HepG2 (cell line): Measurements from ENCODE around the gene IL22RA1. TPM values are rescaled to one million over a fixed set of nuclear protein-coding genes. Genes with fewer than 3 reads are reported as not detected.

Experiments
- FOXC1 ChIP-seq: sonication (generic); formaldehyde crosslinking; IDR thresholded peaks from 2 replicates; pipeline ENCODE4 v1.8.0; 2022; ENCODE audit warnings: mild to moderate bottlenecking, missing genetic modification reagents, borderline replicate concordance
- HDAC1 ChIP-seq: sonication (generic); formaldehyde crosslinking; IDR thresholded peaks from 2 replicates; pipeline ENCODE4 v1.5.1; 2020; ENCODE audit warnings: mild to moderate bottlenecking, missing genetic modification reagents
- HES4 ChIP-seq: sonication (generic); formaldehyde crosslinking; IDR thresholded peaks from 2 replicates; pipeline ENCODE4 v1.9.0; 2021; ENCODE audit warnings: mild to moderate bottlenecking, missing genetic modification reagents, borderline replicate concordance
- MED8 ChIP-seq: sonication (generic); formaldehyde crosslinking; IDR thresholded peaks from 2 replicates; pipeline ENCODE4 v1.8.1; 2023; ENCODE audit warnings: mild to moderate bottlenecking, missing genetic modification reagents; ENCODE audit not compliant: insufficient replicate concordance
- PAWR ChIP-seq: sonication (generic); formaldehyde crosslinking; IDR thresholded peaks from 2 replicates; pipeline ENCODE4 v1.4.0; 2020; ENCODE audit warnings: missing genetic modification reagents, mild to moderate bottlenecking, borderline replicate concordance
- RELA ChIP-seq: sonication (generic); formaldehyde crosslinking; IDR thresholded peaks from 2 replicates; pipeline ENCODE4 v1.4.0; 2020; ENCODE audit warnings: missing genetic modification reagents
- SPEN ChIP-seq: sonication (generic); formaldehyde crosslinking; IDR thresholded peaks from 2 replicates; pipeline ENCODE4 v1.5.1; 2020; ENCODE audit warnings: low read depth, mild to moderate bottlenecking, missing genetic modification reagents
- ZNF333 ChIP-seq: sonication (generic); formaldehyde crosslinking; IDR thresholded peaks from 2 replicates; pipeline ENCODE4 v1.4.0; 2020; ENCODE audit warnings: mild to moderate bottlenecking, missing genetic modification reagents, borderline replicate concordance
- ZNF558 ChIP-seq: sonication (generic); formaldehyde crosslinking; IDR thresholded peaks from 2 replicates; pipeline ENCODE4 v1.9.0; 2022; ENCODE audit warnings: mild to moderate bottlenecking, missing genetic modification reagents, borderline replicate concordance
- ZNF562 ChIP-seq: sonication (generic); formaldehyde crosslinking; IDR thresholded peaks from 2 replicates; pipeline ENCODE4 v1.8.0; 2022; ENCODE audit warnings: missing genetic modification reagents, borderline replicate concordance
- polyA plus RNA-seq, 8 experiments: library from polyadenylated mRNA; depleted of rRNA in 3 of 8; stranded (reverse) in 7 of 8; unstranded in 1 of 8; fragments of >200 nt; fragmentation: Illumina TruSeq in 4 of 8; extraction: Trizol in 4 of 8; gene quantifications; 2 replicates each; pipeline versions ENCODE4 v1.2.1 to v1.2.3, GENCODE V29; 2011 to 2016; ENCODE audit warnings: low read depth in 4 of 8, missing spikeins in 1 of 8, mixed read lengths in 1 of 8; ENCODE audit not compliant: insufficient read depth in 1 of 8
- total RNA-seq, 5 experiments: library from RNA; depleted of rRNA; stranded (reverse); fragments of >200 nt; fragmentation: Illumina TruSeq; extraction: Trizol; gene quantifications; 2 replicates each; pipeline ENCODE4 v1.2.3, GENCODE V29; 2016; ENCODE audit warnings: low read depth in 1 of 5
- TF ChIP-seq, protein P1 (sequence below): sonication (generic); formaldehyde crosslinking; conservative IDR thresholded peaks from 2 replicates; pipeline ENCODE4 v1.8.0; 2022; ENCODE audit warnings: mild to moderate bottlenecking, moderate library complexity, missing genetic modification reagents
- TF ChIP-seq, protein P2 (sequence below): sonication (generic); formaldehyde crosslinking; IDR thresholded peaks from 2 replicates; pipeline ENCODE4 v1.5.0; 2020; ENCODE audit warnings: mild to moderate bottlenecking, missing genetic modification reagents
- TF ChIP-seq, protein P3 (sequence below): IDR thresholded peaks from 2 replicates; pipeline ENCODE4 v1.6.1; 2016
- TF ChIP-seq, protein P4 (sequence below): sonication (generic); formaldehyde crosslinking; IDR thresholded peaks from 2 replicates; pipeline ENCODE4 v1.5.0; 2020; ENCODE audit warnings: mild to moderate bottlenecking, missing genetic modification reagents, borderline replicate concordance
- TF ChIP-seq, protein P5 (sequence below): sonication (generic); formaldehyde crosslinking; IDR thresholded peaks from 2 replicates; pipeline ENCODE4 v1.4.0; 2020; ENCODE audit warnings: missing genetic modification reagents, borderline replicate concordance

Gene IL22RA1
- total and polyA plus RNA-seq, 2 of the 13 experiments (the other 11 are each of a cell fraction or from before 2014, with no cell fraction given), result 4.4 to 10.2 TPM

DNA sequence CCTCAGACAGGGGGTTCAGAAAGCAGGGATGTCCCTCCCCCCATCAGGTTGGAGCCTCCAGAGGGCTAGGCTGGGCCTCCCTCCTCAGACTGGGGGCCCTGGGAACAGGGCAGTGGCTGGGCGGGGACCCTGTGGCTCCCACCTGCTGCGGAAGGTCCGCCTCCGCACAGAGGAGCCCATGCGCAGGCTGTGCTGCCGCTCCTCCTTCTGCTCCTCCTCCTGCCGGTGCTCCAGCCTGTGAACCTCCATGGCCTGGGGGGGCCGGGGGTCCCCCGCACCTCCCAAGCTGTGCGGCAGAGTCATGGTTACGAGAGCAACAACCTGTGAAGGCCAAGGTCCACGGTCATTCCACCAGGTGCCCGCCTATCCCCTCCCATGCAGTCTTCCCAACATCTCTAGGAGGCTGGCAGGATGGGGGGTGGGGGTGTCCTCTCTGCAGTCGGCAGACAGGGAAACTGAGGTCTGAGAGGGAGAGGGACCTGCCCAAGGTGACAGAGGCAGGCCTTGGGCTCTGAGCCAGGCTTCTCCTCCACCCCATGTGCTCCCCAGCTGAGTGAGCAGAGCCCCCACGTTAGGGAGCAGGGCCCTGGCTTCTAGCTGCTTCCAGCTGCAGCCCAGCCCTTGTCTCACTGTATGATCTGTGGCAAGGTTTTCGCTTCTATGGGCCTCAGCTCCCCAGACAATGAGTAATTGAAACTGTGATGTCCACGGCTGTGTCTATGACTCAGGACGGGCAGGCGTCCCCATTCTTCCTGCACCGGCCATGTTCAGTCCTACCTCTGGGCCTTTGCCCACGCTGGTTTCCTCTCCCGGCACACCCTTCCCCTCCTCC lies 34.4 kb downstream of the IL22RA1 start (continued):
- TF ChIP-seq, protein P1, sequence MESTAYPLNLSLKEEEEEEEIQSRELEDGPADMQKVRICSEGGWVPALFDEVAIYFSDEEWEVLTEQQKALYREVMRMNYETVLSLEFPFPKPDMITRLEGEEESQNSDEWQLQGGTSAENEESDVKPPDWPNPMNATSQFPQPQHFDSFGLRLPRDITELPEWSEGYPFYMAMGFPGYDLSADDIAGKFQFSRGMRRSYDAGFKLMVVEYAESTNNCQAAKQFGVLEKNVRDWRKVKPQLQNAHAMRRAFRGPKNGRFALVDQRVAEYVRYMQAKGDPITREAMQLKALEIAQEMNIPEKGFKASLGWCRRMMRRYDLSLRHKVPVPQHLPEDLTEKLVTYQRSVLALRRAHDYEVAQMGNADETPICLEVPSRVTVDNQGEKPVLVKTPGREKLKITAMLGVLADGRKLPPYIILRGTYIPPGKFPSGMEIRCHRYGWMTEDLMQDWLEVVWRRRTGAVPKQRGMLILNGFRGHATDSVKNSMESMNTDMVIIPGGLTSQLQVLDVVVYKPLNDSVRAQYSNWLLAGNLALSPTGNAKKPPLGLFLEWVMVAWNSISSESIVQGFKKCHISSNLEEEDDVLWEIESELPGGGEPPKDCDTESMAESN (CRISPR knock-in tag), result peak; percentile 77
- TF ChIP-seq RELA (CRISPR knock-in tag) (peak; percentile 71; the same call in 1 of the 2 replicates), FOXC1 (CRISPR knock-in tag) (peak; percentile 17; the same call in 1 of the 2 replicates), SPEN (CRISPR knock-in tag) (peak; percentile 70; the same call in 1 of the 2 replicates), HES4 (no peak), HDAC1 (CRISPR knock-in tag) (peak; percentile 42; the same call in 1 of the 2 replicates), ZNF333 (CRISPR knock-in tag) (no peak), MED8 (CRISPR knock-in tag) (no peak), PAWR (CRISPR knock-in tag) (no peak), ZNF558 (CRISPR knock-in tag) (peak; percentile 85; the same call in 1 of the 2 replicates), ZNF562 (CRISPR knock-in tag) (no peak)
- TF ChIP-seq, protein P2, sequence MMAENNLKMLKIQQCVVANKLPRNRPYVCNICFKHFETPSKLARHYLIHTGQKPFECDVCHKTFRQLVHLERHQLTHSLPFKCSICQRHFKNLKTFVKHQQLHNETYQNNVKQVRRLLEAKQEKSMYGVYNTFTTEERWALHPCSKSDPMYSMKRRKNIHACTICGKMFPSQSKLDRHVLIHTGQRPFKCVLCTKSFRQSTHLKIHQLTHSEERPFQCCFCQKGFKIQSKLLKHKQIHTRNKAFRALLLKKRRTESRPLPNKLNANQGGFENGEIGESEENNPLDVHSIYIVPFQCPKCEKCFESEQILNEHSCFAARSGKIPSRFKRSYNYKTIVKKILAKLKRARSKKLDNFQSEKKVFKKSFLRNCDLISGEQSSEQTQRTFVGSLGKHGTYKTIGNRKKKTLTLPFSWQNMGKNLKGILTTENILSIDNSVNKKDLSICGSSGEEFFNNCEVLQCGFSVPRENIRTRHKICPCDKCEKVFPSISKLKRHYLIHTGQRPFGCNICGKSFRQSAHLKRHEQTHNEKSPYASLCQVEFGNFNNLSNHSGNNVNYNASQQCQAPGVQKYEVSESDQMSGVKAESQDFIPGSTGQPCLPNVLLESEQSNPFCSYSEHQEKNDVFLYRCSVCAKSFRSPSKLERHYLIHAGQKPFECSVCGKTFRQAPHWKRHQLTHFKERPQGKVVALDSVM (CRISPR knock-in tag), result peak; percentile 75
- TF ChIP-seq, protein P3, sequence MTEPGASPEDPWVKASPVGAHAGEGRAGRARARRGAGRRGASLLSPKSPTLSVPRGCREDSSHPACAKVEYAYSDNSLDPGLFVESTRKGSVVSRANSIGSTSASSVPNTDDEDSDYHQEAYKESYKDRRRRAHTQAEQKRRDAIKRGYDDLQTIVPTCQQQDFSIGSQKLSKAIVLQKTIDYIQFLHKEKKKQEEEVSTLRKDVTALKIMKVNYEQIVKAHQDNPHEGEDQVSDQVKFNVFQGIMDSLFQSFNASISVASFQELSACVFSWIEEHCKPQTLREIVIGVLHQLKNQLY (CRISPR knock-in tag), result 0 out of 2 replicates have a peak, but pooled peaks have one; percentile 34
- TF ChIP-seq, protein P4, sequence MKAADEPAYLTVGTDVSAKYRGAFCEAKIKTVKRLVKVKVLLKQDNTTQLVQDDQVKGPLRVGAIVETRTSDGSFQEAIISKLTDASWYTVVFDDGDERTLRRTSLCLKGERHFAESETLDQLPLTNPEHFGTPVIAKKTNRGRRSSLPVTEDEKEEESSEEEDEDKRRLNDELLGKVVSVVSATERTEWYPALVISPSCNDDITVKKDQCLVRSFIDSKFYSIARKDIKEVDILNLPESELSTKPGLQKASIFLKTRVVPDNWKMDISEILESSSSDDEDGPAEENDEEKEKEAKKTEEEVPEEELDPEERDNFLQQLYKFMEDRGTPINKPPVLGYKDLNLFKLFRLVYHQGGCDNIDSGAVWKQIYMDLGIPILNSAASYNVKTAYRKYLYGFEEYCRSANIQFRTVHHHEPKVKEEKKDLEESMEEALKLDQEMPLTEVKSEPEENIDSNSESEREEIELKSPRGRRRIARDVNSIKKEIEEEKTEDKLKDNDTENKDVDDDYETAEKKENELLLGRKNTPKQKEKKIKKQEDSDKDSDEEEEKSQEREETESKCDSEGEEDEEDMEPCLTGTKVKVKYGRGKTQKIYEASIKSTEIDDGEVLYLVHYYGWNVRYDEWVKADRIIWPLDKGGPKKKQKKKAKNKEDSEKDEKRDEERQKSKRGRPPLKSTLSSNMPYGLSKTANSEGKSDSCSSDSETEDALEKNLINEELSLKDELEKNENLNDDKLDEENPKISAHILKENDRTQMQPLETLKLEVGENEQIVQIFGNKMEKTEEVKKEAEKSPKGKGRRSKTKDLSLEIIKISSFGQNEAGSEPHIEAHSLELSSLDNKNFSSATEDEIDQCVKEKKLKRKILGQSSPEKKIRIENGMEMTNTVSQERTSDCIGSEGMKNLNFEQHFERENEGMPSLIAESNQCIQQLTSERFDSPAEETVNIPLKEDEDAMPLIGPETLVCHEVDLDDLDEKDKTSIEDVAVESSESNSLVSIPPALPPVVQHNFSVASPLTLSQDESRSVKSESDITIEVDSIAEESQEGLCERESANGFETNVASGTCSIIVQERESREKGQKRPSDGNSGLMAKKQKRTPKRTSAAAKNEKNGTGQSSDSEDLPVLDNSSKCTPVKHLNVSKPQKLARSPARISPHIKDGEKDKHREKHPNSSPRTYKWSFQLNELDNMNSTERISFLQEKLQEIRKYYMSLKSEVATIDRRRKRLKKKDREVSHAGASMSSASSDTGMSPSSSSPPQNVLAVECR, result peak; percentile 59; the same call in 1 of the 2 replicates
- TF ChIP-seq, protein P5, sequence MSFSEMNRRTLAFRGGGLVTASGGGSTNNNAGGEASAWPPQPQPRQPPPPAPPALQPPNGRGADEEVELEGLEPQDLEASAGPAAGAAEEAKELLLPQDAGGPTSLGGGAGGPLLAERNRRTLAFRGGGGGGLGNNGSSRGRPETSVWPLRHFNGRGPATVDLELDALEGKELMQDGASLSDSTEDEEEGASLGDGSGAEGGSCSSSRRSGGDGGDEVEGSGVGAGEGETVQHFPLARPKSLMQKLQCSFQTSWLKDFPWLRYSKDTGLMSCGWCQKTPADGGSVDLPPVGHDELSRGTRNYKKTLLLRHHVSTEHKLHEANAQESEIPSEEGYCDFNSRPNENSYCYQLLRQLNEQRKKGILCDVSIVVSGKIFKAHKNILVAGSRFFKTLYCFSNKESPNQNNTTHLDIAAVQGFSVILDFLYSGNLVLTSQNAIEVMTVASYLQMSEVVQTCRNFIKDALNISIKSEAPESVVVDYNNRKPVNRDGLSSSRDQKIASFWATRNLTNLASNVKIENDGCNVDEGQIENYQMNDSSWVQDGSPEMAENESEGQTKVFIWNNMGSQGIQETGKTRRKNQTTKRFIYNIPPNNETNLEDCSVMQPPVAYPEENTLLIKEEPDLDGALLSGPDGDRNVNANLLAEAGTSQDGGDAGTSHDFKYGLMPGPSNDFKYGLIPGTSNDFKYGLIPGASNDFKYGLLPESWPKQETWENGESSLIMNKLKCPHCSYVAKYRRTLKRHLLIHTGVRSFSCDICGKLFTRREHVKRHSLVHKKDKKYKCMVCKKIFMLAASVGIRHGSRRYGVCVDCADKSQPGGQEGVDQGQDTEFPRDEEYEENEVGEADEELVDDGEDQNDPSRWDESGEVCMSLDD, result peak; percentile 98
